K562 (cell line): ENCODE data around the gene UBLCP1. TPM values are rescaled to one million over a fixed set of nuclear protein-coding genes. Genes with fewer than 3 reads are reported as not detected.

Experiments
- HNRNPK ChIP-seq: fragments of 200-400 bp; formaldehyde crosslinking; IDR thresholded peaks from one replicate; pipeline ENCODE4 v1.6.1; 2018; ENCODE audit warnings: mild to moderate bottlenecking, low read depth, low read length; ENCODE audit not compliant: poor library complexity, severe bottlenecking
- PML ChIP-seq: IDR thresholded peaks from 2 replicates; pipeline ENCODE4 v1.6.1; 2012; ENCODE audit warnings: low read length, inconsistent platforms
- POLR2AphosphoS5 ChIP-seq: IDR thresholded peaks from 2 replicates; pipeline ENCODE4 v1.6.1; 2011; ENCODE audit warnings: mild to moderate bottlenecking, low read depth, low read length, moderate library complexity; ENCODE audit not compliant: control insufficient read depth, insufficient read depth
- SMC3 ChIP-seq: conservative IDR thresholded peaks from 2 replicates; pipeline ENCODE4 v1.6.1; 2011; ENCODE audit warnings: low read depth, low read length, improper control_type of control experiment; ENCODE audit not compliant: insufficient read depth
- SNIP1 ChIP-seq: fragments of 450-650 bp; IDR thresholded peaks from 2 replicates; pipeline ENCODE4 v1.7.1; 2017; ENCODE audit warnings: low read depth, mild to moderate bottlenecking
- ZNF583 ChIP-seq: fragments of 250-450 bp; sonication (Bioruptor Pico); IDR thresholded peaks from 2 replicates; pipeline ENCODE4 v1.4.0; 2020
- polyA plus RNA-seq, 8 experiments: library from polyadenylated mRNA; depleted of rRNA in 4 of 8; stranded (reverse) in 5 of 8; unstranded in 3 of 8; fragments of >200 nt; fragmentation: Nextera tagmentation in 2 of 8; fragmentation: Illumina TruSeq in 1 of 8; extraction: Ambion mirVana in 2 of 8; extraction: Trizol in 1 of 8; gene quantifications; 2 replicates each; pipeline versions ENCODE4 v1.2.1 to v1.2.3, GENCODE V29; 2011 to 2014; ENCODE audit warnings: inconsistent platforms in 1 of 8, missing spikeins in 1 of 8
- total RNA-seq, 7 experiments: library from RNA; depleted of rRNA in 6 of 7; stranded (reverse); fragments of >200 nt in 6 of 7; fragmentation: Illumina TruSeq in 2 of 7; extraction: Trizol in 2 of 7; gene quantifications; 2 replicates each; pipeline versions ENCODE4 v1.2.1 to v1.2.3, GENCODE V29; 2011 to 2021; ENCODE audit warnings: low replicate concordance in 1 of 7
- TF ChIP-seq, protein P1 (sequence below): fragments of 250-450 bp; sonication (Bioruptor Pico); IDR thresholded peaks from 2 replicates; pipeline ENCODE4 v1.8.0; 2022; ENCODE audit warnings: moderate library complexity, mild to moderate bottlenecking, inconsistent platforms
- TF ChIP-seq, protein P2 (sequence below): fragments of 450-650 bp; IDR thresholded peaks from 2 replicates; pipeline ENCODE4 v1.6.1; 2016; ENCODE audit warnings: mild to moderate bottlenecking, moderate library complexity
- TF ChIP-seq, protein P3 (sequence below): fragments of 250-450 bp; sonication (Bioruptor Pico); IDR thresholded peaks from 2 replicates; pipeline ENCODE4 v1.5.1; 2021; ENCODE audit warnings: mild to moderate bottlenecking

Gene UBLCP1
- total and polyA plus RNA-seq, 9 of the 15 experiments (the other 6 are each of a cell fraction or from before 2014, with no cell fraction given) = 18.8 to 39.8 (median 30.2) TPM

DNA sequence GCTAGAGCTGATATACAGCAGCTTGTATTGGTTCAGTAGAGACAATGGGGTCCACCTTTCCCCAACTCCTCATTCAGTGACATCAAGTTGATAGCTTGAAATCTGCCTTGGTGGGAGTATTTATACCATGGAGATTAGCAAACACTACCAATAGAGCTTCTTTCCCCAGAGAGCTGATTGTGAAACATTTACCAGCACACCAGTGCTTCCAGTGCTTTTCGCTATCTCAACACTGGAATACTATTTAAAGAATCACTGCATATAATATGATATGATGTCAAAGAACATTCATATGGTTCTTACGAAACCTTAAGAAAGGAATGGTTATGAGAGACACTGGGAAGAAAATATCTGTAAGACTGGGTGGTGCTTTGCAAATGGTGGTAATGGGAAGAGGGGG, 31.9 kb upstream of the UBLCP1 start (continued):
- TF ChIP-seq, protein P1, sequence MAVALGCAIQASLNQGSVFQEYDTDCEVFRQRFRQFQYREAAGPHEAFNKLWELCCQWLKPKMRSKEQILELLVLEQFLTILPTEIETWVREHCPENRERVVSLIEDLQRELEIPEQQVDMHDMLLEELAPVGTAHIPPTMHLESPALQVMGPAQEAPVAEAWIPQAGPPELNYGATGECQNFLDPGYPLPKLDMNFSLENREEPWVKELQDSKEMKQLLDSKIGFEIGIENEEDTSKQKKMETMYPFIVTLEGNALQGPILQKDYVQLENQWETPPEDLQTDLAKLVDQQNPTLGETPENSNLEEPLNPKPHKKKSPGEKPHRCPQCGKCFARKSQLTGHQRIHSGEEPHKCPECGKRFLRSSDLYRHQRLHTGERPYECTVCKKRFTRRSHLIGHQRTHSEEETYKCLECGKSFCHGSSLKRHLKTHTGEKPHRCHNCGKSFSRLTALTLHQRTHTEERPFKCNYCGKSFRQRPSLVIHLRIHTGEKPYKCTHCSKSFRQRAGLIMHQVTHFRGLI (CRISPR knock-in tag) = no peak
- TF ChIP-seq, protein P2, sequence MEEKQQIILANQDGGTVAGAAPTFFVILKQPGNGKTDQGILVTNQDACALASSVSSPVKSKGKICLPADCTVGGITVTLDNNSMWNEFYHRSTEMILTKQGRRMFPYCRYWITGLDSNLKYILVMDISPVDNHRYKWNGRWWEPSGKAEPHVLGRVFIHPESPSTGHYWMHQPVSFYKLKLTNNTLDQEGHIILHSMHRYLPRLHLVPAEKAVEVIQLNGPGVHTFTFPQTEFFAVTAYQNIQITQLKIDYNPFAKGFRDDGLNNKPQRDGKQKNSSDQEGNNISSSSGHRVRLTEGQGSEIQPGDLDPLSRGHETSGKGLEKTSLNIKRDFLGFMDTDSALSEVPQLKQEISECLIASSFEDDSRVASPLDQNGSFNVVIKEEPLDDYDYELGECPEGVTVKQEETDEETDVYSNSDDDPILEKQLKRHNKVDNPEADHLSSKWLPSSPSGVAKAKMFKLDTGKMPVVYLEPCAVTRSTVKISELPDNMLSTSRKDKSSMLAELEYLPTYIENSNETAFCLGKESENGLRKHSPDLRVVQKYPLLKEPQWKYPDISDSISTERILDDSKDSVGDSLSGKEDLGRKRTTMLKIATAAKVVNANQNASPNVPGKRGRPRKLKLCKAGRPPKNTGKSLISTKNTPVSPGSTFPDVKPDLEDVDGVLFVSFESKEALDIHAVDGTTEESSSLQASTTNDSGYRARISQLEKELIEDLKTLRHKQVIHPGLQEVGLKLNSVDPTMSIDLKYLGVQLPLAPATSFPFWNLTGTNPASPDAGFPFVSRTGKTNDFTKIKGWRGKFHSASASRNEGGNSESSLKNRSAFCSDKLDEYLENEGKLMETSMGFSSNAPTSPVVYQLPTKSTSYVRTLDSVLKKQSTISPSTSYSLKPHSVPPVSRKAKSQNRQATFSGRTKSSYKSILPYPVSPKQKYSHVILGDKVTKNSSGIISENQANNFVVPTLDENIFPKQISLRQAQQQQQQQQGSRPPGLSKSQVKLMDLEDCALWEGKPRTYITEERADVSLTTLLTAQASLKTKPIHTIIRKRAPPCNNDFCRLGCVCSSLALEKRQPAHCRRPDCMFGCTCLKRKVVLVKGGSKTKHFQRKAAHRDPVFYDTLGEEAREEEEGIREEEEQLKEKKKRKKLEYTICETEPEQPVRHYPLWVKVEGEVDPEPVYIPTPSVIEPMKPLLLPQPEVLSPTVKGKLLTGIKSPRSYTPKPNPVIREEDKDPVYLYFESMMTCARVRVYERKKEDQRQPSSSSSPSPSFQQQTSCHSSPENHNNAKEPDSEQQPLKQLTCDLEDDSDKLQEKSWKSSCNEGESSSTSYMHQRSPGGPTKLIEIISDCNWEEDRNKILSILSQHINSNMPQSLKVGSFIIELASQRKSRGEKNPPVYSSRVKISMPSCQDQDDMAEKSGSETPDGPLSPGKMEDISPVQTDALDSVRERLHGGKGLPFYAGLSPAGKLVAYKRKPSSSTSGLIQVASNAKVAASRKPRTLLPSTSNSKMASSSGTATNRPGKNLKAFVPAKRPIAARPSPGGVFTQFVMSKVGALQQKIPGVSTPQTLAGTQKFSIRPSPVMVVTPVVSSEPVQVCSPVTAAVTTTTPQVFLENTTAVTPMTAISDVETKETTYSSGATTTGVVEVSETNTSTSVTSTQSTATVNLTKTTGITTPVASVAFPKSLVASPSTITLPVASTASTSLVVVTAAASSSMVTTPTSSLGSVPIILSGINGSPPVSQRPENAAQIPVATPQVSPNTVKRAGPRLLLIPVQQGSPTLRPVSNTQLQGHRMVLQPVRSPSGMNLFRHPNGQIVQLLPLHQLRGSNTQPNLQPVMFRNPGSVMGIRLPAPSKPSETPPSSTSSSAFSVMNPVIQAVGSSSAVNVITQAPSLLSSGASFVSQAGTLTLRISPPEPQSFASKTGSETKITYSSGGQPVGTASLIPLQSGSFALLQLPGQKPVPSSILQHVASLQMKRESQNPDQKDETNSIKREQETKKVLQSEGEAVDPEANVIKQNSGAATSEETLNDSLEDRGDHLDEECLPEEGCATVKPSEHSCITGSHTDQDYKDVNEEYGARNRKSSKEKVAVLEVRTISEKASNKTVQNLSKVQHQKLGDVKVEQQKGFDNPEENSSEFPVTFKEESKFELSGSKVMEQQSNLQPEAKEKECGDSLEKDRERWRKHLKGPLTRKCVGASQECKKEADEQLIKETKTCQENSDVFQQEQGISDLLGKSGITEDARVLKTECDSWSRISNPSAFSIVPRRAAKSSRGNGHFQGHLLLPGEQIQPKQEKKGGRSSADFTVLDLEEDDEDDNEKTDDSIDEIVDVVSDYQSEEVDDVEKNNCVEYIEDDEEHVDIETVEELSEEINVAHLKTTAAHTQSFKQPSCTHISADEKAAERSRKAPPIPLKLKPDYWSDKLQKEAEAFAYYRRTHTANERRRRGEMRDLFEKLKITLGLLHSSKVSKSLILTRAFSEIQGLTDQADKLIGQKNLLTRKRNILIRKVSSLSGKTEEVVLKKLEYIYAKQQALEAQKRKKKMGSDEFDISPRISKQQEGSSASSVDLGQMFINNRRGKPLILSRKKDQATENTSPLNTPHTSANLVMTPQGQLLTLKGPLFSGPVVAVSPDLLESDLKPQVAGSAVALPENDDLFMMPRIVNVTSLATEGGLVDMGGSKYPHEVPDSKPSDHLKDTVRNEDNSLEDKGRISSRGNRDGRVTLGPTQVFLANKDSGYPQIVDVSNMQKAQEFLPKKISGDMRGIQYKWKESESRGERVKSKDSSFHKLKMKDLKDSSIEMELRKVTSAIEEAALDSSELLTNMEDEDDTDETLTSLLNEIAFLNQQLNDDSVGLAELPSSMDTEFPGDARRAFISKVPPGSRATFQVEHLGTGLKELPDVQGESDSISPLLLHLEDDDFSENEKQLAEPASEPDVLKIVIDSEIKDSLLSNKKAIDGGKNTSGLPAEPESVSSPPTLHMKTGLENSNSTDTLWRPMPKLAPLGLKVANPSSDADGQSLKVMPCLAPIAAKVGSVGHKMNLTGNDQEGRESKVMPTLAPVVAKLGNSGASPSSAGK = no peak
- TF ChIP-seq POLR2AphosphoS5 (no peak), SNIP1 (no peak), ZNF583 (CRISPR knock-in tag) (no peak), PML (no peak), SMC3 (no peak), HNRNPK (no peak)
- TF ChIP-seq, protein P3, sequence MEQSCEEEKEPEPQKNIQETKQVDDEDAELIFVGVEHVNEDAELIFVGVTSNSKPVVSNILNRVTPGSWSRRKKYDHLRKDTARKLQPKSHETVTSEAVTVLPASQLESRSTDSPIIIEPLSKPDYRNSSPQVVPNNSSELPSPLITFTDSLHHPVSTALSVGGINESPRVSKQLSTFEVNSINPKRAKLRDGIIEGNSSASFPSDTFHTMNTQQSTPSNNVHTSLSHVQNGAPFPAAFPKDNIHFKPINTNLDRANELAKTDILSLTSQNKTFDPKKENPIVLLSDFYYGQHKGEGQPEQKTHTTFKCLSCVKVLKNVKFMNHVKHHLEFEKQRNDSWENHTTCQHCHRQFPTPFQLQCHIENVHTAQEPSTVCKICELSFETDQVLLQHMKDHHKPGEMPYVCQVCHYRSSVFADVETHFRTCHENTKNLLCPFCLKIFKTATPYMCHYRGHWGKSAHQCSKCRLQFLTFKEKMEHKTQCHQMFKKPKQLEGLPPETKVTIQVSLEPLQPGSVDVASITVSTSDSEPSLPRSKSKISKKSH = no peak
